K562 (cell line): ENCODE measurements around the gene C11orf54. TPM values are rescaled to one million over a fixed set of nuclear protein-coding genes. Genes with fewer than 3 reads are reported as not detected.
A peak's percentile ranks its signal among the peaks of the same experiment; 100 is the strongest.

Experiments used
- BRD9 ChIP-seq: fragments of 450-650 bp; IDR thresholded peaks from 2 replicates; pipeline ENCODE4 v1.6.1; 2018; ENCODE audit warnings: low read depth; ENCODE audit not compliant: partially characterized antibody
- CEBPG ChIP-seq, 3 experiments: fragments of 200-800 bp in 1 of 3; sonication (Bioruptor generic) in 1 of 3; sonication (generic) in 1 of 3; formaldehyde crosslinking in 1 of 3; IDR thresholded peaks in 2 of 3; conservative IDR thresholded peaks in 1 of 3; 2 replicates each; pipeline versions ENCODE4 v1.6.1 to v1.8.0; 2016 to 2022; ENCODE audit warnings: missing compliant biosample characterization in 2 of 3, missing genetic modification characterization in 2 of 3, mild to moderate bottlenecking in 1 of 3, missing genetic modification reagents in 1 of 3
- CTCF ChIP-seq, 3 experiments: IDR thresholded peaks in 2 of 3; conservative IDR thresholded peaks in 1 of 3; 2 replicates each; pipeline ENCODE4 v1.5.1; 2011 to 2012; ENCODE audit warnings: low read length in 3 of 3, mild to moderate bottlenecking in 3 of 3, control low read depth in 2 of 3, improper control_type of control experiment in 1 of 3, inconsistent platforms in 1 of 3, low read depth in 1 of 3, mixed read lengths in 1 of 3, moderate library complexity in 1 of 3; ENCODE audit not compliant: insufficient read depth in 2 of 3
- FOS ChIP-seq: IDR thresholded peaks from 3 replicates; pipeline ENCODE4 v1.6.1; 2011; ENCODE audit not compliant: insufficient read length; ENCODE audit errors: extremely low read depth
- HDAC1 ChIP-seq, 2 experiments: fragments of 450-650 bp; IDR thresholded peaks; 2 replicates each; pipeline ENCODE4 v1.6.1; 2016 to 2017; ENCODE audit warnings: inconsistent platforms in 1 of 2, mild to moderate bottlenecking in 1 of 2, moderate library complexity in 1 of 2
- KAT7 ChIP-seq: sonication (generic); formaldehyde crosslinking; IDR thresholded peaks from 2 replicates; pipeline ENCODE4 v1.8.0; 2022; ENCODE audit warnings: missing genetic modification reagents, mild to moderate bottlenecking, borderline replicate concordance
- RAD21 ChIP-seq, 2 experiments: fragments of 250-450 bp in 1 of 2; fragments of 450-650 bp in 1 of 2; sonication (Bioruptor Pico) in 1 of 2; formaldehyde crosslinking in 1 of 2; IDR thresholded peaks in 1 of 2; conservative IDR thresholded peaks in 1 of 2; 2 replicates each; pipeline versions ENCODE4 v1.4.0 to v1.8.0; 2020 to 2022; ENCODE audit warnings: mild to moderate bottlenecking in 2 of 2, moderate library complexity in 1 of 2
- SNAPC5 ChIP-seq: fragments of 250-450 bp; sonication (Bioruptor Pico); IDR thresholded peaks from 2 replicates; pipeline ENCODE4 v1.8.0; 2021; ENCODE audit warnings: moderate library complexity, mild to moderate bottlenecking, inconsistent platforms
- ZBTB33 ChIP-seq: sonication (generic); formaldehyde crosslinking; IDR thresholded peaks from 2 replicates; pipeline ENCODE4 v1.8.1; 2023; ENCODE audit warnings: mild to moderate bottlenecking, missing genetic modification reagents
- ZNF318 ChIP-seq, 2 experiments: fragments of 450-650 bp; IDR thresholded peaks; 2 replicates each; pipeline ENCODE4 v1.6.1; 2016; ENCODE audit warnings: mild to moderate bottlenecking in 2 of 2, borderline replicate concordance in 1 of 2, low read depth in 1 of 2, moderate library complexity in 1 of 2
- ZNF639 ChIP-seq, 2 experiments: fragments of 200-800 bp in 1 of 2; sonication (Bioruptor generic) in 1 of 2; sonication (generic) in 1 of 2; formaldehyde crosslinking in 1 of 2; IDR thresholded peaks in 1 of 2; conservative IDR thresholded peaks in 1 of 2; 2 replicates each; pipeline versions ENCODE4 v1.5.0 to v1.6.1; 2016 to 2020; ENCODE audit warnings: missing compliant biosample characterization in 1 of 2, missing genetic modification characterization in 1 of 2, missing genetic modification reagents in 1 of 2
- polyA plus RNA-seq, 8 experiments: library from polyadenylated mRNA; depleted of rRNA in 4 of 8; stranded (reverse) in 5 of 8; unstranded in 3 of 8; fragments of >200 nt; fragmentation: Nextera tagmentation in 2 of 8; fragmentation: Illumina TruSeq in 1 of 8; extraction: Ambion mirVana in 2 of 8; extraction: Trizol in 1 of 8; gene quantifications; 2 replicates each; pipeline versions ENCODE4 v1.2.1 to v1.2.3, GENCODE V29; 2011 to 2014; ENCODE audit warnings: inconsistent platforms in 1 of 8, missing spikeins in 1 of 8
- total RNA-seq, 7 experiments: library from RNA; depleted of rRNA in 6 of 7; stranded (reverse); fragments of >200 nt in 6 of 7; fragmentation: Illumina TruSeq in 2 of 7; extraction: Trizol in 2 of 7; gene quantifications; 2 replicates each; pipeline versions ENCODE4 v1.2.1 to v1.2.3, GENCODE V29; 2011 to 2021; ENCODE audit warnings: low replicate concordance in 1 of 7

The C11orf54 gene
- total and polyA plus RNA-seq, 9 of the 15 experiments (the other 6 are each of a cell fraction or from before 2014, with no cell fraction given), result 13.4 to 33.0 (median 23.1) TPM

- TF ChIP-seq ZNF639 (CRISPR knock-in tag; conservative IDR thresholded peaks at IDR 0.05 in 1 of 2, IDR thresholded peaks at IDR 0.05 in 1 of 2) (no peak), CEBPG (CRISPR knock-in tag; IDR thresholded peaks at IDR 0.05) (0 out of 2 replicates have a peak, but pooled peaks have one; percentile 58), CEBPG (tag; conservative IDR thresholded peaks at IDR 0.05 in 1 of 2, IDR thresholded peaks at IDR 0.05 in 1 of 2) (peak; percentile 59 to 87), KAT7 (CRISPR knock-in tag) (peak; percentile 77; the same call in 1 of the 2 replicates), RAD21 (CRISPR knock-in tag; conservative IDR thresholded peaks at IDR 0.05 in 1 of 2, IDR thresholded peaks at IDR 0.05 in 1 of 2) (no peak), ZNF318 (IDR thresholded peaks at IDR 0.05; ENCODE audit: borderline replicate concordance in 1 of 2, low read depth in 1 of 2) (no peak), BRD9 (no peak), ZBTB33 (CRISPR knock-in tag) (no peak), FOS (no peak), CTCF (IDR thresholded peaks at IDR 0.05 in 2 of 3, conservative IDR thresholded peaks at IDR 0.05 in 1 of 3; ENCODE audit: insufficient read depth in 2 of 3, low read depth in 1 of 3, low read length in 3 of 3) (0 out of 6 replicates have a peak, but pooled peaks of 1 of the 3 experiments have one; percentile 2), HDAC1 (IDR thresholded peaks at IDR 0.05) (peak in 1 of 2 experiments; percentile 9; a peak in 1 of 4 replicates), SNAPC5 (CRISPR knock-in tag) (no peak)
Measured at GRCh38 chr11:93741882-93742226, 382 bp downstream of the C11orf54 start (continued).
